DND-41 (cell line): ENCODE measurements around the gene A2ML1.
"Not testable (repeated sequence)": the region's sequence is repeated elsewhere in the genome, so short reads cannot be mapped to it uniquely, and the experiment has no call there.

Experiments used
- ATAC-seq: fragments of 200-7000 bp; cut with Tn5 transposase; 3 replicates; pipeline ENCODE4 v1.9.1; 2021; ENCODE audit warnings: low read depth; ENCODE audit not compliant: insufficient read depth
- DNase-seq: peaks from one replicate; pipeline ENCODE4 v3.0.0-alpha.2; 2020
- H2AFZ ChIP-seq: 2 replicates; pipeline ENCODE4 v1.6.0; 2012; ENCODE audit warnings: low read depth, low read length
- H3K27ac ChIP-seq: 2 replicates; pipeline ENCODE4 v1.5.1; 2012; ENCODE audit warnings: low read length, inconsistent platforms
- H3K27me3 ChIP-seq: fragments of 200-600 bp; sonication (generic); 2 replicates; pipeline ENCODE4 v1.6.0; 2012; ENCODE audit warnings: low read length, mild to moderate bottlenecking, inconsistent platforms; ENCODE audit not compliant: insufficient read depth, poor library complexity
- H3K36me3 ChIP-seq: 2 replicates; pipeline ENCODE4 v1.5.1; 2012; ENCODE audit warnings: low read length, inconsistent platforms; ENCODE audit not compliant: insufficient read depth
- H3K4me1 ChIP-seq: 2 replicates; pipeline ENCODE4 v1.5.1; 2012; ENCODE audit warnings: mild to moderate bottlenecking, low read length; ENCODE audit not compliant: insufficient read depth
- H3K4me2 ChIP-seq: 2 replicates; pipeline ENCODE4 v1.6.0; 2012; ENCODE audit warnings: mild to moderate bottlenecking, moderate library complexity, low read length, inconsistent platforms; ENCODE audit not compliant: insufficient read depth
- H3K4me3 ChIP-seq, 2 experiments: fragments of 200-600 bp in 1 of 2; shearing (Covaris generic) in 1 of 2; 2 replicates each; pipeline ENCODE4 v1.5.1; 2012 to 2016; ENCODE audit warnings: inconsistent platforms in 2 of 2, low read length in 2 of 2, mild to moderate bottlenecking in 2 of 2, low read depth in 1 of 2, moderate library complexity in 1 of 2
- H3K79me2 ChIP-seq: 2 replicates; pipeline ENCODE4 v1.6.0; 2012; ENCODE audit warnings: low read length, inconsistent platforms; ENCODE audit not compliant: insufficient read depth
- H3K9ac ChIP-seq: 2 replicates; pipeline ENCODE4 v1.6.0; 2012; ENCODE audit warnings: low read depth, mild to moderate bottlenecking, inconsistent platforms, low read length, moderate library complexity
- H3K9me3 ChIP-seq: 2 replicates; pipeline ENCODE4 v1.5.1; 2012; ENCODE audit warnings: low read length, moderate library complexity, mild to moderate bottlenecking, inconsistent platforms; ENCODE audit not compliant: insufficient read depth, severe bottlenecking
- H4K20me1 ChIP-seq: 2 replicates; pipeline ENCODE4 v1.6.0; 2012; ENCODE audit warnings: low read length; ENCODE audit not compliant: insufficient read depth
- CTCF ChIP-seq: IDR thresholded peaks from 2 replicates; pipeline ENCODE4 v1.5.1; 2012; ENCODE audit warnings: borderline replicate concordance, low read length, moderate library complexity, mild to moderate bottlenecking; ENCODE audit not compliant: poor library complexity, severe bottlenecking; ENCODE audit errors: extremely low read depth
- EZH2 ChIP-seq: IDR thresholded peaks from 3 replicates; pipeline ENCODE4 v1.6.1; 2012; ENCODE audit warnings: borderline replicate concordance, low read depth, mild to moderate bottlenecking, moderate library complexity, low read length, inconsistent platforms; ENCODE audit not compliant: severe bottlenecking

Gene A2ML1

GRCh38 chr12:8899830-8900229 is 77.4 kb downstream of the A2ML1 start:
- H3K36me3 ChIP-seq = no peaks in the 10 kb centered on the region
- no peaks in the 10 kb centered on the region for H3K27me3 ChIP-seq
- H3K4me2 ChIP-seq = no peak overlapping the region
- no peaks in the 10 kb centered on the region for H3K79me2 ChIP-seq
- no peaks in the 10 kb centered on the region for H3K4me1 ChIP-seq
- TF ChIP-seq CTCF (no peak), EZH2 (no peak)
- ATAC-seq (no peak), DNase-seq (no peak)
- H3K27ac ChIP-seq = no peak overlapping the region
- H4K20me1 ChIP-seq = no peaks in the 10 kb centered on the region
- H3K4me3 ChIP-seq = no peak overlapping the region
- H2AFZ ChIP-seq = no peak overlapping the region
- no peaks in the 10 kb centered on the region for H3K9me3 ChIP-seq
- no peak overlapping the region for H3K9ac ChIP-seq

GRCh38 chr12:8902703-8903102 is 80.3 kb downstream of the A2ML1 start:
- H3K9ac ChIP-seq, ATAC-seq, H3K9me3 ChIP-seq, H3K4me2 ChIP-seq, H2AFZ ChIP-seq, H3K4me1 ChIP-seq, H3K27me3 ChIP-seq, DNase-seq, H3K4me3 ChIP-seq, H3K27ac ChIP-seq, H3K79me2 ChIP-seq, H4K20me1 ChIP-seq, H3K36me3 ChIP-seq: not testable (repeated sequence)

GRCh38 chr12:8903646-8904045 is 81.2 kb downstream of the A2ML1 start:
- TF ChIP-seq CTCF (no peak), EZH2 (no peak)
- no peaks in the 10 kb centered on the region for H3K4me1 ChIP-seq
- no peak overlapping the region for H3K27ac ChIP-seq
- no peak overlapping the region for H3K4me3 ChIP-seq
- H2AFZ ChIP-seq = no peak overlapping the region
- H3K9ac ChIP-seq = no peak overlapping the region
- no peak for ATAC-seq
- H3K27me3 ChIP-seq = no peaks in the 10 kb centered on the region
- H3K4me2 ChIP-seq = no peak overlapping the region
- no peaks in the 10 kb centered on the region for H3K79me2 ChIP-seq
- no peak for DNase-seq
- H3K36me3 ChIP-seq = no peaks in the 10 kb centered on the region
- H4K20me1 ChIP-seq = no peaks in the 10 kb centered on the region
- no peaks in the 10 kb centered on the region for H3K9me3 ChIP-seq

- H3K27ac ChIP-seq = no peak overlapping the region
- no peak overlapping the region for H2AFZ ChIP-seq
- H3K4me1 ChIP-seq = no peaks in the 10 kb centered on the region
- H4K20me1 ChIP-seq = no peaks in the 10 kb centered on the region
- H3K36me3 ChIP-seq = no peaks in the 10 kb centered on the region
- no peaks in the 10 kb centered on the region for H3K9me3 ChIP-seq
- no peak for DNase-seq
- no peak overlapping the region for H3K4me2 ChIP-seq
- H3K79me2 ChIP-seq = no peaks in the 10 kb centered on the region
- no peak overlapping the region for H3K9ac ChIP-seq
- no peak overlapping the region for H3K4me3 ChIP-seq
- TF ChIP-seq CTCF = no peak
- no peak for TF ChIP-seq EZH2
- H3K27me3 ChIP-seq = no peaks in the 10 kb centered on the region
- ATAC-seq = no peak
Observed at GRCh38 chr12:8904665-8905064, 82.2 kb downstream of the A2ML1 start.
